Measurements from ENCODE around the gene ENTPD8.
"Not testable (repeated sequence)": the region's sequence is repeated elsewhere in the genome, so short reads cannot be mapped to it uniquely, and the experiment has no call there.

The ENTPD8 gene

GRCh38 chr9:137396227-137396626 lies 44.9 kb downstream of the ENTPD8 start:
- DNase-seq (ENCODE audit: low spot score) = no peak
- no peak for FAIRE-seq

DNA sequence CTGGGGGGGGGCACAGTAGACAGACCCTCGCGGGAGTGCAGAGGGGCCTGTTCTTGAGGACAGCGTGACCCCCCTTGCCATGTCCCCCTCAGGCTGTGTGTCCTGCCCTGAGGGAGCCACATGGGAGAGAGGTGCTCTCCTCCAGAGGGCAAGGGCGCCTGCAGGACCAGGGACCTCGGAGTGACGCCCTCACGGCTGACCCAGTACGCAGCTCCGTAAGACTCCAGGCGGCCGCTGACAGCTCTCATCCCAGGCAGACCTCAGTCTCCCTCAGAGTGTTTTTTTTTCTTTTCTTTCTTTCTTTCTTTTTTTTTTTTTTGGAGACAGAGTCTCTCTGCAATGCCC lies 45.5 kb downstream of the ENTPD8 start:
- DNase-seq (ENCODE audit: low spot score) = no peak
- FAIRE-seq = no peak

- FAIRE-seq = no peak
- no peak for DNase-seq (ENCODE audit: low spot score)
Measured at GRCh38 chr9:137394866-137395665, 46.1 kb downstream of the ENTPD8 start.

DNA sequence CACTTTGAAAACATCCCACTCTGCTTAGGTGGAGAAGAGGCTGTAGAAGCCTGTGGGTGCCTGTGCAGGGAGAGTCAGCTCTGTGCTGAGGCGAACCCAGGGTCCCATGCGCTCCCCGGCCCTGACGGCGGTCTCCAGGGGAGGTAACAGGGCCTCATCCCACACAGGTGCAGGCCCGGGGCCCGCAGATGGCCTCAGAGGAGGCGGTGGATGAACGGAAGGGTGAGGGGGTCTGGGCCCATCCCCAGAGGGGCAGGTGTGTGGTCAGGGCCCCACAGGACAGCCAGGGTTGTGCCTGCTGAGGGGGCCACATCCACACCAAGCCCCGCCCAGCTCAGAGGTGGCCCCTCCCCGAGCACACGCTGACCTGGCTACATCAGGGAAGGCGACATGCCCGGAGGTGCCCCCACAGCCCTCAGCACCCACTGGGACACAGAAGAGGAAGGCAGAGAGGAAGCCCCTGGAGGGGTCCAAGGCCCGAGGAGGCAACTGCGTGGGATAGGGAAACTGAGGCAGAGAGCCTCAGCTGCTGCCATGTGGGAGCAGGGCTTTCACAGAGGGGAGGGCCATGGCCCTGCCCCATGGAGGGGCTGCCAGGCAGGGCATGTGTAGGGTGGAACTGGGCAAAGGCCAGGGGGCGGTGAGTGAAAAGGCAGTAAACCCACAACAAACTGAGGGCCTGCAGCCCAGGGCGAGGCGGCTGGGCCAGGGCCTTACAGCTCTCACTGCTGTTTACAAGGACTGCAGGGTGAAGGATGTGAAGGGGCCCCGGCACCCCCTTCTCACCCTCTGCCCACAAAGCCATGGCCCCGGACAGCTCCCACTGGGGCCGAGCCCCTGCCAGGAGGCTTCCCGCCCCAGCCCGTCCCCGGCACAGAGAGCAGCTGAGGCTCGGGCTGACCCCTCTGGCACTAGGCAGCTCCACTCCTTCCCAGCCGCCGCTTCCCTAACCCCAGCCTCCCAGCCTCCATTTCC lies 47.7 kb downstream of the ENTPD8 start:
- no peak for FAIRE-seq
- no peak for DNase-seq (ENCODE audit: low spot score)

GRCh38 chr9:137392232-137393007 lies 48.7 kb downstream of the ENTPD8 start:
- FAIRE-seq (no peak), DNase-seq (ENCODE audit: low spot score) (no peak)

- FAIRE-seq (no peak), DNase-seq (ENCODE audit: low spot score) (no peak)
Measured at GRCh38 chr9:137391411-137391754, 49.8 kb downstream of the ENTPD8 start.

GRCh38 chr9:137390553-137391410 lies 50.4 kb downstream of the ENTPD8 start:
- FAIRE-seq (no peak), DNase-seq (ENCODE audit: low spot score) (no peak)

DNA sequence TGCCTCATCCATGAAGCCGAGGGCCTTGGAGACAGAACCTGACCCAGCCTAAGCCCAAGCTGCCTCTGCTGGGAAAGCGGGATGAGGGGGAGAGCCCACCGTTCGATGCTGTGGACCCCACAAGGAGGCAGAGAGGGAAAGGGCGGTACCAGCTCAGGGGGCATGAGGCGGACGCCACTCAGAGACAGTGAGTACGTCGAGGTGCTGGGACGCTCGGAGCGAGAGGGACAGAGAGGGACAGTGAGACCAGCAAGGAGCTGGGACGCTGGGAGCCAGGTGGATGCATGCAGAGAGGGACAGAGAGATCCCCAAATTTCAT lies 51.8 kb downstream of the ENTPD8 start:
- FAIRE-seq = no peak
- no peak for DNase-seq (ENCODE audit: low spot score)

DNA sequence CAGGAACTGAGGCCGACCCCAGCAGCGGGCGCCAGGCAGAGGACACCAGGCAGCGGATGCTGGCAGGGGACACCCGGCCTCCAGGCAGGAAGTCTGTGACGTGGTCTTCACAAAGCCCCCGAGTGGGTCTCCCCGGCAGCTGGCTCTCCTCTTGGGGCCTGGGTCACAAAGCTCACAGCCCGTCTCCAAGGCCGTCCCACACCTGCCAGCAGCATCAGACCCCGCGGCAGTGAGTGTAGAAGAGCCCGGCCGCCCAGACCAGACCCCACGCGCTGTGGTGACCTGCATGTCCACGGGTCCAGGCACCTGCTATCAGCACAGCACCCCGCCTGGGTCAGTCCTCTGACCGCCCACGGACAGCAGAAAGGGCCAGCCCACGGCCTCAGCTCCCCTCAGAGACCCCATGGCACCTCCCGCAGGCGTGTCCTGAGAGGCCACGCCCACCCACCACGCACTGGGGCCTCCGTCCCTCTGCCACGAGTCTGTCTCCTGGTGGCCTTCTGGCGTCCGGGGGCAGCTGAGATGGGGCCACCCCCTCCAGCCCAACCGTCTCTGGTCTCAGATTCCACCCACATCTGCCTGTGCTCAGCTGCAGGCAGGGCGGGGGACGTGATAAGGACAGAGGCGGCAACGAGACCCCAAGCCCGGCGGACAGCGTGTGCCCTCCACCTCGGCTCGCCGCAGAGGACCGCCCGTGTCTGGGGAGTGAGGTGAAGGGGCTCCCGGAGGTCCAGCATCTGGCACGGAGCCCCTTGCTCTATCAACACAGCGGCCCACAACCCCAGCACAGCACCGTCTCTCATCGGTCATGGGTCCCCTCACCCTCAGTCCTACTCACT lies 52.3 kb downstream of the ENTPD8 start:
- FAIRE-seq = no peak
- no peak for DNase-seq (ENCODE audit: low spot score)

- DNase-seq (ENCODE audit: low spot score) = no peak
- FAIRE-seq = no peak
Measured at GRCh38 chr9:137387891-137388560, 53.1 kb downstream of the ENTPD8 start.

- FAIRE-seq (no peak), DNase-seq (ENCODE audit: low spot score) (no peak)
Measured at GRCh38 chr9:137387114-137387890, 53.9 kb downstream of the ENTPD8 start.

GRCh38 chr9:137386507-137387113 lies 54.5 kb downstream of the ENTPD8 start:
- not testable (repeated sequence) for FAIRE-seq

DNA sequence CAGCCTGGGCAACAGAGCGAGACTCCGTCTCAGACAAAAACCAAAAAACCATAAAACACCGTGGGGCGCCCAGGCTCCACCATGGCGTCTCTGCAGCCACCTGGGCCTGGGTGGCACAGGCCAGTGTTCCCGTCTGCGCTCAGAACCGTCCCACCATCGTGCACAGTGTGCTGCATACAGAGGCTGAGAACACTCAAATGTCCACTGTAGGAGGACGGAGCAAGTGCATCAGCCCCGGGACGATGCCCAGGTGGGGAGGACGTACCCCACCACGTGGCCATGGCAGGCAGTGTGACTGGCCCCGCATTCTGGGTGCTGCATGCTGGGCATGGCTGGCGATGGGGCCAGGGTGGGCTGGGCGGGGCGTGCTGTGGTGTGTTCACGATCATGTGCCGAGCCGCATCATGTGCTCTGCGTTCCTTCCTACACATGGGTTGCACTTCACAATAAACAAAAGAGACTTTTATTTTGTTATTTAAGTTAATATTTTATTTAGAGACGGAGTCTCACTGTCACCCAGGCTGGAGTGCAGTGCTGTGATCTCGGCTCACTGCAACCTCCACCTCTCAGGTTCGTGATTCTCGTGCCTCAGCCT lies 56.0 kb downstream of the ENTPD8 start:
- DNase-seq (ENCODE audit: low spot score) = no peak
- no peak for FAIRE-seq

More at GRCh38 chr9:137386507-137387113, 54.5 kb downstream of the ENTPD8 start:
- not testable (repeated sequence) for DNase-seq (ENCODE audit: low spot score)

Data from RCC 7860 (cell line).